ENCODE results near the gene SLC18B1. TPM values are rescaled to one million over a fixed set of nuclear protein-coding genes. Genes with fewer than 3 reads are reported as not detected.
A peak's percentile ranks its signal among the peaks of the same experiment; 100 is the strongest.
"Not testable (repeated sequence)": the region's sequence is repeated elsewhere in the genome, so short reads cannot be mapped to it uniquely, and the experiment has no call there.

Gene SLC18B1
- total RNA-seq, 3 donors from 2014 or later (not counting 1 experiment from before 2014, with no cell fraction given): 2.5 to 3.6 (median 3.0) TPM

DNA sequence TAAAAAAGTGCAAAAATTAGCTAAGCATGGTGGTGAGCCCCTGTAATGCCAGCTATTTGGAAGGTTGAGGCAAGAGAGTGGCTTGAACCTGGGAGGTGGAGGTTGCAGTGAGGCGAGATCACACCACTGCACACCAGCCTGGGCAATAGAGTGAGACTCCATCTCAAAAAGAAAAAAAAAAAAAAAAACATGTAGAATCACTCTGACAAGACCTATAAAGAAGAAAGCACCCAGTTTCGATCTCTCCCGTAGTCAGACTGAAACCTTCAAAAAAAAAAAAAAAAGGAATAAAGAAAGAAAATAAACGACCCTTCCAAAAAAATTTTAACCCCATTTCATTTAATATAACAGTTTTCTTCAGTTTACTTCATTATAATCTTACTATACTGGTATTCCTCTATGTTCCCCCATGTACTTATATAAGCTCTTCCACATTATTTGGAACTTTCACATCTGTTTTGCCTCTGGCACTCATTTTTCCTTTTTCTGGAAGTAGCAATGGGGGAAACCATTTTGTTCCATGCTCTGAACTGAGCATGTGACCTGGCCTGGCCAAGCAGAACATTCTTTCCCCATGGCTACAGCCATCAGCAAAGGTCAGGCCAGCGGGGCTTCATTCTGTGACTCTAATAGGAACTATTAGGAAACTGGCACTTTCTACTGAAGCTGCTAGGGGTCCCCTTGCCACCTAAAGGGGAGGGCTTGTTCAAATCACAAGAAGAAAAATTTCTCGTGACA lies 9.6 kb downstream of the SLC18B1 start:
- intact Hi-C loops (cut with micrococcal nuclease): no loop called here
- peaks cover 6 to 7% of the 10 kb centered on the region in 2 donors for H3K4me1 Mint-ChIP-seq
- ATAC-seq: no peak
- no peak overlapping the region for H3K27ac ChIP-seq (ENCODE audit: low read length)
- H3K9me3 Mint-ChIP-seq: no peaks in the 10 kb centered on the region
- WGBS (ENCODE audit: insufficient coverage): 92% methylated on average over 5 of the region's 6 CpGs
- H3K27me3 Mint-ChIP-seq (ENCODE audit: low read depth in 2 of 2): no peaks in the 10 kb centered on the region
- TF ChIP-seq, protein P1, sequence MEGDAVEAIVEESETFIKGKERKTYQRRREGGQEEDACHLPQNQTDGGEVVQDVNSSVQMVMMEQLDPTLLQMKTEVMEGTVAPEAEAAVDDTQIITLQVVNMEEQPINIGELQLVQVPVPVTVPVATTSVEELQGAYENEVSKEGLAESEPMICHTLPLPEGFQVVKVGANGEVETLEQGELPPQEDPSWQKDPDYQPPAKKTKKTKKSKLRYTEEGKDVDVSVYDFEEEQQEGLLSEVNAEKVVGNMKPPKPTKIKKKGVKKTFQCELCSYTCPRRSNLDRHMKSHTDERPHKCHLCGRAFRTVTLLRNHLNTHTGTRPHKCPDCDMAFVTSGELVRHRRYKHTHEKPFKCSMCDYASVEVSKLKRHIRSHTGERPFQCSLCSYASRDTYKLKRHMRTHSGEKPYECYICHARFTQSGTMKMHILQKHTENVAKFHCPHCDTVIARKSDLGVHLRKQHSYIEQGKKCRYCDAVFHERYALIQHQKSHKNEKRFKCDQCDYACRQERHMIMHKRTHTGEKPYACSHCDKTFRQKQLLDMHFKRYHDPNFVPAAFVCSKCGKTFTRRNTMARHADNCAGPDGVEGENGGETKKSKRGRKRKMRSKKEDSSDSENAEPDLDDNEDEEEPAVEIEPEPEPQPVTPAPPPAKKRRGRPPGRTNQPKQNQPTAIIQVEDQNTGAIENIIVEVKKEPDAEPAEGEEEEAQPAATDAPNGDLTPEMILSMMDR (IDR thresholded peaks at IDR 0.05): no peak
- H3K27me3 ChIP-seq (ENCODE audit: control insufficient read depth, insufficient read depth, low read length): no peaks in the 10 kb centered on the region
- no peaks in the 10 kb centered on the region for H3K4me1 ChIP-seq (ENCODE audit: control insufficient read depth, insufficient read depth, low read length)
- H3K4me3 ChIP-seq (ENCODE audit: low read length): no peak overlapping the region
- H3K4me3 Mint-ChIP-seq: no peak overlapping the region
- H3K27ac Mint-ChIP-seq: no peak overlapping the region
- H3K9me3 ChIP-seq (ENCODE audit: control insufficient read depth, insufficient read depth, low read length): no peaks in the 10 kb centered on the region
- H3K36me3 ChIP-seq (ENCODE audit: control insufficient read depth, insufficient read depth, low read length): no peaks in the 10 kb centered on the region
- H3K36me3 Mint-ChIP-seq: no peaks in the 10 kb centered on the region
- no peak for DNase-seq

DNA sequence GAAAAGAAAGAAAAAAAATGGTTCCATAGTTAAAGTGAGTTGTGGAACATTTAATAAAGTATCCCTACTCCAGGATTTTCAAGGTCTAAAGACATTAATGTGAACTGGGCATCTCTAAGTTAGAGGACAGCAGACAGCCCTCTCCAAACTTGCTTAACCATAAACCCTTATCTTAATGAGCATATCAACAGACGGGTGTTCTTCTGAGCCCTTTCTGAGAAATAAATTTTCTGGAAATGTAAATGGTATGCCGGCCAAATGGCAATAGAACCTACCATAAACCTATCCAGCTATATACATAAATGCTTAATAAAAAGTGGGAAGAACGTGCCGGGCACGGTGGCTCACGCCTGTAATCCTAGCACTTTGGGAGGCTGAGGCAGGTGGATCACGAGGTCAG lies 12.5 kb downstream of the SLC18B1 start:
- no peaks in the 10 kb centered on the region for H3K27me3 ChIP-seq (ENCODE audit: control insufficient read depth, insufficient read depth, low read length)

DNA sequence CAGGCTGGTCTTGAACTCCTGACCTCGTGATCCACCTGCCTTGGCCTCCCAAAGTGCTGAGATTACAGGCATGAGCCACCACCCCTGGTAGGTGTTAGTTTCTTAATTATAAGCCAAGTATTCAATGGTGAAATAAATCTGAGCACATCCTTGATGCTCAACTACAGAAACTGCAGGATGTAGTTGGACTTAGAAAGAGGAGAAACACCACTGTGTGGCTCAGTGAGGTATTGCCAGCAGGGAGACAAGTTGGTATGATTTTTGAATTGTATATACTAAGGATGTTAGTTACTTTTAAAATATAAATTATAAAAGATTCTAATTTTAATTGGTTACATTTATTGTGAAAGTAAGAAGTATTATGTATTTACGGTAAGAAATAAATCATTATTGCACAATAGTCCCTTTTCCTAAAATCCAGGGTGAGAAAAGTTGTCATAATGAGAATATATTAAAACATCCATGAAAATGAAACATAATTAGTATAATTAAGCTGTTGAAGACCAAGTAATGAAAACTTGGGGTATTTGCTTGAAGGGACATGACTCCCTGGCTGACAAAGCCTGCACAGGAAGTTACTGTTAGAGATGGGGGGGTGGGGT lies 17.6 kb downstream of the SLC18B1 start:
- WGBS (ENCODE audit: insufficient coverage): no CpG with 5 or more reads among the region's 2 CpGs
- Mint-ChIP-seq H3K9me3 (no peaks in the 10 kb centered on the region), H3K4me1 (no peaks in the 10 kb centered on the region), H3K36me3 (no peaks in the 10 kb centered on the region), H3K27me3 (ENCODE audit: low read depth in 2 of 2) (no peaks in the 10 kb centered on the region), H3K4me3 (no peak overlapping the region), H3K27ac (no peak overlapping the region)
- intact Hi-C loops (cut with micrococcal nuclease): no loop called here
- Histone ChIP-seq H3K9me3 (ENCODE audit: control insufficient read depth, insufficient read depth, low read length) (no peaks in the 10 kb centered on the region), H3K36me3 (ENCODE audit: control insufficient read depth, insufficient read depth, low read length) (peaks cover 12% of the 10 kb centered on the region), H3K4me1 (ENCODE audit: control insufficient read depth, insufficient read depth, low read length) (no peaks in the 10 kb centered on the region), H3K4me3 (ENCODE audit: low read length) (no peak overlapping the region), H3K27ac (ENCODE audit: low read length) (no peak overlapping the region), H3K27me3 (ENCODE audit: control insufficient read depth, insufficient read depth, low read length) (no peaks in the 10 kb centered on the region)
- DNase-seq (peak in 1 of 2 donors; percentile 27), ATAC-seq (peak in 2 of 3 donors; percentile 42 to 52)
- TF ChIP-seq, protein P1 (IDR thresholded peaks at IDR 0.05): no peak

More for the DNA sequence above, 12.5 kb downstream of the SLC18B1 start:
- DNase-seq: no peak
- no peak overlapping the region for H3K27ac Mint-ChIP-seq
- 96% methylated on average over 6 of the region's 7 CpGs for WGBS (ENCODE audit: insufficient coverage)
- no peaks in the 10 kb centered on the region for H3K27me3 Mint-ChIP-seq (ENCODE audit: low read depth in 2 of 2)
- peaks cover 3% of the 10 kb centered on the region for H3K36me3 ChIP-seq (ENCODE audit: control insufficient read depth, insufficient read depth, low read length)
- no peak for ATAC-seq
- intact Hi-C loops (cut with micrococcal nuclease): no loop called here
- no peak overlapping the region for H3K4me3 ChIP-seq (ENCODE audit: low read length)
- H3K9me3 Mint-ChIP-seq: no peaks in the 10 kb centered on the region
- H3K36me3 Mint-ChIP-seq: no peaks in the 10 kb centered on the region
- H3K27ac ChIP-seq (ENCODE audit: low read length): no peak overlapping the region
- H3K4me1 Mint-ChIP-seq: no peaks in the 10 kb centered on the region
- no peaks in the 10 kb centered on the region for H3K4me1 ChIP-seq (ENCODE audit: control insufficient read depth, insufficient read depth, low read length)
- H3K4me3 Mint-ChIP-seq: no peak overlapping the region
- no peaks in the 10 kb centered on the region for H3K9me3 ChIP-seq (ENCODE audit: control insufficient read depth, insufficient read depth, low read length)
- TF ChIP-seq, protein P1 (IDR thresholded peaks at IDR 0.05): no peak

DNA sequence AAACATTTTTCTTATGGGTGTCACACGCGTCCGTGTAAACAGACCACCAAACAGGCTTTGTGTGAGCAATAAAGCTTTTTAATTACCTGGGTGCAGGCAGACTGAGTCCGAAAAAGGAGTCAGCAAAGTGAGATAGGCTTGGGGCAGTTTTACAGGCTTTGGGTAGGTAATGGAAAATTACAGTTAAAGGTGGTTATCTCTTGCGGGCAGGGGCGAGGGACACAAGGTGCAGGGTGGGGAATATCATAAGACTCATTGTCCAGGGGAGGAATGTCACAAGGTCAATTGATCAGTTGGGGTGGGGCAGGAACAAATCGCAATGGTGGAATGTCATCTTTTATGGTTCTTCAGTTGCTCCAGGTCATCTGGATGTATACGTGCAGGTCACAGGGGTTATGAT lies 20.6 kb downstream of the SLC18B1 start:
- H3K9me3 ChIP-seq (ENCODE audit: control insufficient read depth, insufficient read depth, low read length); H3K27ac Mint-ChIP-seq; H3K4me3 ChIP-seq (ENCODE audit: low read length); intact Hi-C loops (cut with micrococcal nuclease); H3K9me3 Mint-ChIP-seq; H3K4me1 ChIP-seq (ENCODE audit: control insufficient read depth, insufficient read depth, low read length); ATAC-seq; H3K36me3 Mint-ChIP-seq; H3K27me3 Mint-ChIP-seq (ENCODE audit: low read depth in 2 of 2); H3K4me1 Mint-ChIP-seq; DNase-seq; H3K4me3 Mint-ChIP-seq; H3K27me3 ChIP-seq (ENCODE audit: control insufficient read depth, insufficient read depth, low read length); H3K27ac ChIP-seq (ENCODE audit: low read length): not testable (repeated sequence)
- over 99% methylated on average over 8 of the region's 8 CpGs for WGBS (ENCODE audit: insufficient coverage)
- H3K36me3 ChIP-seq (ENCODE audit: control insufficient read depth, insufficient read depth, low read length): peaks cover 10% of the 10 kb centered on the region

All from natural killer cell (primary cell).